Middle frontal gyrus (tissue), 1 donor: Measurements from ENCODE around the gene KBTBD3.
"Not testable (repeated sequence)": the region's sequence is repeated elsewhere in the genome, so short reads cannot be mapped to it uniquely, and the experiment has no call there.

Experiments used
- DNase-seq: peaks from one replicate; pipeline ENCODE4 v3.0.0-alpha.2; 2015; ENCODE audit warnings: low spot score; ENCODE audit errors: extremely low spot score

KBTBD3 gene

GRCh38 chr11:106061954-106062949 lies 14.9 kb downstream of the KBTBD3 start:
- DNase-seq = no peak

- no peak for DNase-seq
Measured at GRCh38 chr11:106061249-106061784, 15.8 kb downstream of the KBTBD3 start.

- DNase-seq = no peak
Measured at GRCh38 chr11:106059617-106060016, 17.5 kb downstream of the KBTBD3 start.

GRCh38 chr11:106058377-106058776 lies 18.8 kb downstream of the KBTBD3 start:
- not testable (repeated sequence) for DNase-seq

- DNase-seq = no peak
Measured at GRCh38 chr11:106051103-106051502, 26.0 kb downstream of the KBTBD3 start.

GRCh38 chr11:106049727-106050476 lies 27.2 kb downstream of the KBTBD3 start:
- DNase-seq = no peak

- no peak for DNase-seq
Measured at GRCh38 chr11:106047631-106048030, 29.5 kb downstream of the KBTBD3 start.

GRCh38 chr11:106043540-106043939 lies 33.6 kb downstream of the KBTBD3 start:
- DNase-seq = no peak

- no peak for DNase-seq
Measured at GRCh38 chr11:106032861-106033260, 44.3 kb downstream of the KBTBD3 start.

GRCh38 chr11:106031936-106032335 lies 45.2 kb downstream of the KBTBD3 start:
- no peak for DNase-seq

- no peak for DNase-seq
Measured at GRCh38 chr11:106031202-106031810, 45.8 kb downstream of the KBTBD3 start.

GRCh38 chr11:106030609-106031008 lies 46.5 kb downstream of the KBTBD3 start:
- no peak for DNase-seq

GRCh38 chr11:106022795-106023275 lies 54.3 kb downstream of the KBTBD3 start:
- no peak for DNase-seq

- peak; percentile 100 for DNase-seq
Measured at GRCh38 chr11:106021967-106022794, 55.0 kb downstream of the KBTBD3 start, which contains the start of gene MSANTD4. Gene MSANTD4 (minus strand): TSS chr11:106022240. CDS start chr11:106010917, 11,323 bp downstream.

GRCh38 chr11:106021181-106021966 lies 55.8 kb downstream of the KBTBD3 start:
- no peak for DNase-seq

- DNase-seq = no peak
Measured at GRCh38 chr11:106017093-106017492, 60.1 kb downstream of the KBTBD3 start.

GRCh38 chr11:106015066-106015465 lies 62.1 kb downstream of the KBTBD3 start:
- DNase-seq = no peak

GRCh38 chr11:106014620-106015019 lies 62.5 kb downstream of the KBTBD3 start:
- no peak for DNase-seq

GRCh38 chr11:106014035-106014434 lies 63.1 kb downstream of the KBTBD3 start:
- DNase-seq = no peak
